Fibroblast of lung (primary cell): ENCODE results near the gene IL34. TPM values are rescaled to one million over a fixed set of nuclear protein-coding genes. Genes with fewer than 3 reads are reported as not detected.

Experiments
- DNase-seq, 2 donors: peaks; one replicate each; pipeline versions ENCODE4 v3.0.0 to v3.0.0-alpha.2; 2010; ENCODE audit warnings: low read depth in 2 of 2
- H2AFZ ChIP-seq: 2 replicates; pipeline ENCODE4 v1.5.1; 2012; ENCODE audit warnings: low read length, control low read depth, inconsistent platforms
- H3K27ac ChIP-seq: 2 replicates; pipeline ENCODE4 v1.5.1; 2011; ENCODE audit warnings: low read length, control low read depth; ENCODE audit not compliant: insufficient read depth
- H3K27me3 ChIP-seq: 2 replicates; pipeline ENCODE4 v1.5.1; 2011; ENCODE audit warnings: mild to moderate bottlenecking, low read length; ENCODE audit not compliant: control insufficient read depth, insufficient read depth
- H3K36me3 ChIP-seq: 2 replicates; pipeline ENCODE4 v1.5.1; 2011; ENCODE audit warnings: low read length; ENCODE audit not compliant: control insufficient read depth, insufficient read depth
- H3K4me1 ChIP-seq: 2 replicates; pipeline ENCODE4 v1.5.1; 2011; ENCODE audit warnings: low read length; ENCODE audit not compliant: control insufficient read depth, insufficient read depth; ENCODE audit errors: extremely low read depth
- H3K4me2 ChIP-seq: 2 replicates; pipeline ENCODE4 v1.5.1; 2011; ENCODE audit warnings: low read length, control low read depth; ENCODE audit not compliant: insufficient read depth; ENCODE audit errors: extremely low read depth
- H3K4me3 ChIP-seq, 4 experiments: fragments of 200-600 bp in 1 of 4; sonication (generic) in 1 of 4; replicated peaks in 1 of 4; 2 replicates each; pipeline ENCODE4 v1.5.1; 2011 to 2016; ENCODE audit warnings: low read length in 4 of 4, low read depth in 3 of 4, mild to moderate bottlenecking in 3 of 4, control low read depth in 2 of 4, inconsistent platforms in 1 of 4, mixed read lengths in 1 of 4; ENCODE audit not compliant: insufficient read depth in 1 of 4; ENCODE audit errors: control extremely low read depth in 1 of 4
- H3K79me2 ChIP-seq: 2 replicates; pipeline ENCODE4 v1.5.1; 2012; ENCODE audit warnings: mild to moderate bottlenecking, low read length, inconsistent platforms; ENCODE audit not compliant: control insufficient read depth, insufficient read depth
- H3K9ac ChIP-seq: 2 replicates; pipeline ENCODE4 v1.5.1; 2011; ENCODE audit warnings: mild to moderate bottlenecking, low read length, control low read depth; ENCODE audit not compliant: insufficient read depth
- H3K9me3 ChIP-seq: 2 replicates; pipeline ENCODE4 v1.5.1; 2012; ENCODE audit warnings: low read depth, low read length; ENCODE audit not compliant: control insufficient read depth, insufficient read depth
- H4K20me1 ChIP-seq: 2 replicates; pipeline ENCODE4 v1.5.1; 2011; ENCODE audit warnings: low read length; ENCODE audit not compliant: control insufficient read depth, insufficient read depth; ENCODE audit errors: extremely low read depth
- EZH2 ChIP-seq: IDR thresholded peaks from 2 replicates; pipeline ENCODE4 v1.5.1; 2012; ENCODE audit warnings: low read length, control low read depth, mild to moderate bottlenecking; ENCODE audit errors: missing control alignments
- polyA plus RNA-seq, 2 donors: library from polyadenylated mRNA; depleted of rRNA in 1 of 2; stranded (reverse) in 1 of 2; unstranded in 1 of 2; fragments of >200 nt; gene quantifications; 2 replicates each; pipeline ENCODE4 v1.2.1, GENCODE V29; 2011 to 2012; ENCODE audit warnings: missing spikeins in 1 of 2
- total RNA-seq: library from RNA; depleted of rRNA; stranded (reverse); fragments of >200 nt; gene quantifications from 2 replicates; pipeline ENCODE4 v1.2.1, GENCODE V29; 2014
- TF ChIP-seq, protein P1 (sequence below), 2 donors: IDR thresholded peaks in 1 of 2; conservative IDR thresholded peaks in 1 of 2; 1 replicate in 1 of 2; 2 replicates in 1 of 2; pipeline ENCODE4 v1.5.1; 2011 to 2012; ENCODE audit warnings: low read length in 2 of 2, control low read depth in 1 of 2, inconsistent platforms in 1 of 2, low read depth in 1 of 2, mild to moderate bottlenecking in 1 of 2

The IL34 gene
- total and polyA plus RNA-seq, 2 donors (not counting 1 experiment from before 2014, with no cell fraction given) = 0.45 to 5.4 TPM

DNA sequence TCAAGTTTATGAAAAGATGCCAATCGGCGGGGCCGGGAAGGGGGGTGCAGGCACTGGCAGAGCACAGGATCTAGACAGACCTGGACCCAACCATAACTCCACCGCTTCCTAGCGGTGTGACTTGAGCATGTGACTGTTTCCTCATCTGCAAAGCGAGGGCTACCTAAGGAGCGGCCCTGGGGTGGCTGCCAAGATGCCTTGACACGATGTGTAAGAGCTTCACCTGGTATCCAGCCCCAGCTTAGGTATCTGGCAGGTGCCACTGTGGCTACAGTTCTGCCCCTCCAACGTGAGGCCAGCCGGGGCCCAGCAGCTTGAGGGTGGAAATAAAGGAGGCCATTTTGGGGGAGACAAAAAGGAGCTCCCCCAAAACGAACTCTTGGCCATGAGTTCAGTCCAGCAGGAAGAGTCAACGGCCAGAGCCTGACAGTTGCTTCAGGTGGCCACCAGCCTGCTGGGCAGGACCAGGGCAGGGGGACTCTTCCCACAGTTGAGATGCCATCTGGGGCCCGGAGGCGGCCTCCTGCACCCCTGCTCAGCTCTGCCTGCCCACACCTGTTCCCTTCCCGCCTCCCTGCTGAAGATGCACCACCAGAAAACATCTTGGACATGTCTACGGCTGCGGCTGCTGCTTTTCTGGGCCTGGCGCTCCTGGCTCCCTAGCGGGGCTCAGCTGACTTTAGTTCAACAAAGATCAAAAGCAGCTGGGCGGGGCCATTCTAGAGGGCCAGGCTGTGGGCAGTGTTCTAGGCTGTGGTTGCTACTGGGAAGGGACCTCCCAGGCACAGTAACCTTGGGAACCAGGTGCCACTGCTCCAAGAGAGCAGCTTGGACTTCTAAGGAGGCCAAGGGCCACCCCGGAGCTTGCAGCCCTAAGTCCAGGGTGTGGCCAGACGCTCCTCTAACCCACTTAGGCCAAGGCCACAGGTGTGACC is 42.9 kb downstream of the IL34 start:
- Histone ChIP-seq H3K79me2 (peaks cover 15% of the 10 kb centered on the region), H3K9ac (peak overlapping the region; percentile 5), H4K20me1 (no peaks in the 10 kb centered on the region), H2AFZ (no peak overlapping the region), H3K27ac (peak overlapping the region; percentile 80), H3K4me3 (no peak overlapping the region), H3K4me1 (peaks cover 66% of the 10 kb centered on the region), H3K9me3 (no peaks in the 10 kb centered on the region), H3K4me2 (no peak overlapping the region), H3K27me3 (no peaks in the 10 kb centered on the region), H3K36me3 (peaks cover 1% of the 10 kb centered on the region)
- TF ChIP-seq, protein P1, sequence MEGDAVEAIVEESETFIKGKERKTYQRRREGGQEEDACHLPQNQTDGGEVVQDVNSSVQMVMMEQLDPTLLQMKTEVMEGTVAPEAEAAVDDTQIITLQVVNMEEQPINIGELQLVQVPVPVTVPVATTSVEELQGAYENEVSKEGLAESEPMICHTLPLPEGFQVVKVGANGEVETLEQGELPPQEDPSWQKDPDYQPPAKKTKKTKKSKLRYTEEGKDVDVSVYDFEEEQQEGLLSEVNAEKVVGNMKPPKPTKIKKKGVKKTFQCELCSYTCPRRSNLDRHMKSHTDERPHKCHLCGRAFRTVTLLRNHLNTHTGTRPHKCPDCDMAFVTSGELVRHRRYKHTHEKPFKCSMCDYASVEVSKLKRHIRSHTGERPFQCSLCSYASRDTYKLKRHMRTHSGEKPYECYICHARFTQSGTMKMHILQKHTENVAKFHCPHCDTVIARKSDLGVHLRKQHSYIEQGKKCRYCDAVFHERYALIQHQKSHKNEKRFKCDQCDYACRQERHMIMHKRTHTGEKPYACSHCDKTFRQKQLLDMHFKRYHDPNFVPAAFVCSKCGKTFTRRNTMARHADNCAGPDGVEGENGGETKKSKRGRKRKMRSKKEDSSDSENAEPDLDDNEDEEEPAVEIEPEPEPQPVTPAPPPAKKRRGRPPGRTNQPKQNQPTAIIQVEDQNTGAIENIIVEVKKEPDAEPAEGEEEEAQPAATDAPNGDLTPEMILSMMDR (conservative IDR thresholded peaks at IDR 0.05 in 1 of 2, IDR thresholded peaks at IDR 0.05 in 1 of 2; ENCODE audit: low read depth in 1 of 2, low read length in 2 of 2) = no peak
- TF ChIP-seq EZH2 = no peak
- DNase-seq = no peak

DNA sequence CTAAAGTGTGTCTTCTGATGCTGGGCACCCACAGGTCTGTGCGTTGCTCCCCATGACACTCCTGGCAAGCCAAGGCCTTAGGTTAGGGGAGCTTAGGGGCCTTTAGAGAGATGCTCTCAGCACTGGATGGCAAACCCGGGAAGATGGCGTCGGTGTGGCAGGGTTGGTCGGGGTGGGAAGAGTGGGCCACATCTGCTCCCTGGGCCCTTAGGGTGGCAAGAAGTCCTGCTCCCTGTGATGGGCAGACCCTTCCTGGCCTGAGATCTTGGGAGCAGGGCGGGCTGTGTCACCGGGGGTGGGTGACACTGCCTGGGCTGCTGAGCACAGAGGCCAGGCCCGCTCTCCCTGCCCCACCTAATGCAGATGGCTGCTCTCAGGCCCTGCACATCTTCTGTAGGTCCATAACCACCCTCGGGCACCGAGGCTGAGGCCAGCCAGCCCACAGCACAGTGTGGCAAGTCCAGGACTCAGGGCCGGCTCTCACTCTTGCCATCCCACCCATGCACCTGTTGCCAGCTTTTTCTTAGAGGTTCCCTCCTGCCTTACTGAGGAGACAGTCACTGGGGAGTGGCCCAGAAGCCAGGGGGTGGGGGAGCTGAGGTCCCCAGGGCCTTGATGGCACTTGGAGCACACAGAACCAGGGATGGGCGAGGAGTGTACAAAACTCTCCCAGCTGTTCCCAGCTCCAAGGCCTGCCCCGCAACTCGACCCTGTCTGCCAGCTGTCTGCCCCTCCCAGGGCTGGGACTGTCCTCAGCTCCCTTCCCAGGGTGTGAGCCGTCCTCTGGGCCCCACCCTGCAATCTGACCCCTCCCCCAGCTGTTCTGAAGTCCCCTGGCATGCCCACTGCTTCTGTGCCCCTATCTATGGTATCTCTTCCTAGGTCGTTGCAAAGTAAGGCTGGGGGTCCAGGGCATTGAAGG is 43.9 kb downstream of the IL34 start:
- peaks cover 73% of the 10 kb centered on the region for H3K4me1 ChIP-seq
- peak overlapping the region; percentile 98 for H3K27ac ChIP-seq
- H3K27me3 ChIP-seq = no peaks in the 10 kb centered on the region
- DNase-seq = peak in 1 of 2 donors; percentile 50
- no peak for TF ChIP-seq EZH2
- TF ChIP-seq, protein P1 (conservative IDR thresholded peaks at IDR 0.05 in 1 of 2, IDR thresholded peaks at IDR 0.05 in 1 of 2; ENCODE audit: low read depth in 1 of 2, low read length in 2 of 2) = no peak
- peaks cover 6% of the 10 kb centered on the region for H3K79me2 ChIP-seq
- H2AFZ ChIP-seq = no peak overlapping the region
- H4K20me1 ChIP-seq = no peaks in the 10 kb centered on the region
- H3K9ac ChIP-seq = peak overlapping the region; percentile 43
- H3K4me2 ChIP-seq = no peak overlapping the region
- H3K9me3 ChIP-seq = no peaks in the 10 kb centered on the region
- no peaks in the 10 kb centered on the region for H3K36me3 ChIP-seq
- no peak overlapping the region for H3K4me3 ChIP-seq
